Activated CD8-positive, alpha-beta T cell treated with anti-CD3 and anti-CD28 coated beads for 36 hours (primary cell): ENCODE data around the gene UBE2B. TPM values are rescaled to one million over a fixed set of nuclear protein-coding genes. Genes with fewer than 3 reads are reported as not detected.

Experiments
- ATAC-seq: fragments of 200-7000 bp; cut with Tn5 transposase; one replicate; pipeline ENCODE4 v1.10.0; 2021; ENCODE audit warnings: mild to moderate bottlenecking, moderate library complexity
- CTCF ChIA-PET: fragments of 350-600 bp; sonication (Branson Sonifier 250); formaldehyde crosslinking; loops from one replicate; lab custom pipeline; 2021; ENCODE audit warnings: antibody characterized with exemption; lab: Charles Lee
- POLR2A ChIA-PET: fragments of 350-600 bp; sonication (Branson Sonifier 250); formaldehyde crosslinking; loops from one replicate; lab custom pipeline; 2021; ENCODE audit warnings: antibody characterized with exemption; lab: Charles Lee
- DNase-seq: peaks from one replicate; pipeline ENCODE4 v3.0.0-alpha.2; 2020
- H3K27ac Mint-ChIP-seq: one replicate; pipeline ENCODE4 v1.8.0; 2021; ENCODE audit warnings: mild to moderate bottlenecking, mixed read lengths
- H3K27me3 Mint-ChIP-seq: one replicate; pipeline ENCODE4 v1.8.0; 2021; ENCODE audit warnings: mixed read lengths
- H3K36me3 Mint-ChIP-seq: one replicate; pipeline ENCODE4 v1.8.0; 2021; ENCODE audit warnings: low read depth, mixed read lengths
- H3K4me1 Mint-ChIP-seq: one replicate; pipeline ENCODE4 v1.8.0; 2021; ENCODE audit warnings: low read depth, mixed read lengths
- H3K4me3 Mint-ChIP-seq: one replicate; pipeline ENCODE4 v1.8.0; 2021; ENCODE audit warnings: mild to moderate bottlenecking, moderate library complexity, mixed read lengths
- H3K9me3 Mint-ChIP-seq: one replicate; pipeline ENCODE4 v1.8.0; 2021; ENCODE audit warnings: mixed read lengths
- CTCF ChIP-seq: fragments of 200-600 bp; IDR thresholded peaks from one replicate; pipeline ENCODE4 v1.8.0; 2022; ENCODE audit warnings: antibody characterized with exemption, mild to moderate bottlenecking
- intact Hi-C: fragments of 100-400 bp; cut with micrococcal nuclease; formaldehyde crosslinking; loops from one replicate; pipeline ENCODE4 v1.10.0; 2022
- total RNA-seq, 2 experiments: library from RNA; stranded (reverse); gene quantifications; one replicate each; pipeline ENCODE4 v1.2.3, GENCODE V29; 2021

Gene UBE2B
- total RNA-seq, 2 experiments from 2014 or later = 97.6 to 98.9 TPM

- H3K27ac Mint-ChIP-seq = no peak overlapping the region
- H3K4me3 Mint-ChIP-seq = no peak overlapping the region
- ATAC-seq (no peak), DNase-seq (no peak)
- POLR2A ChIA-PET = interaction anchor here (1.3 to 2.1 kb wide), 2 partner anchors 9 to 10 kb away, joined by 5 to 6 read pairs; no protein-coding TSS in a partner anchor
- H3K9me3 Mint-ChIP-seq = no peaks in the 10 kb centered on the region
- intact Hi-C loops = no loop called here
- peaks cover 8% of the 10 kb centered on the region for H3K4me1 Mint-ChIP-seq
- TF ChIP-seq CTCF = no peak
- H3K36me3 Mint-ChIP-seq = no peaks in the 10 kb centered on the region
- H3K27me3 Mint-ChIP-seq = no peaks in the 10 kb centered on the region
- CTCF ChIA-PET = interaction anchor here (0.8 to 1.9 kb wide), 4 partner anchors 8 to 243 kb away, joined by 4 to 7 read pairs (median 5); partner anchors contain the start of gene CDKN2AIPNL
Measured at GRCh38 chr5:134427540-134428041, 56.2 kb downstream of the UBE2B start.

DNA sequence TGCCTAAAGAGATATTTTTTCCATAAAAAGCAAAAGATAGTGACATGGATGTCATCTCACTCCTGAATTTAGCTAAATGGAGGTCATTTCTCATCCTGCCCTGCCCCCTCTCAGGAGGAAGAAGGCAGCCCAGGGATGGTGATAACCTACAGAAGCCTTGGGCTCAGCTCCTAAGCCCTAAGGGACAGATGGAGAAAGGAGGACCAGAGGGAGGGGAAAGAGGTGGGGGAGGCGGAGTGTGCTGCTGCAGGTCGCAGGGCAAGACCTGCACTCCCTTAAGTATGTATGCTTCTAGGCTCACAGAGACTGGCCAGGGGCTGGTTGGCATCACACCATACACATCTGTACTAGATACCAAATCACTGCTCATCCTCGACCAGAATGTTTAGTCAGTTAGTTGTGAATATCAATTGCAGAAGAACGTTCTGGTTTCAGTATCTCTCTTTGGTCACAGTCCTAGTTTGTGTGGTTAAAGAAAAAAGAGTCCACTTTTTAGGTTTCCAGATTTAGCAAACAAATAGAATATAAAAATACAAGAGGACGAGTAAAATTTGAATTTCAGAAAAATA lies 58.7 kb downstream of the UBE2B start:
- POLR2A ChIA-PET = no interaction called here
- ATAC-seq = no peak

DNA sequence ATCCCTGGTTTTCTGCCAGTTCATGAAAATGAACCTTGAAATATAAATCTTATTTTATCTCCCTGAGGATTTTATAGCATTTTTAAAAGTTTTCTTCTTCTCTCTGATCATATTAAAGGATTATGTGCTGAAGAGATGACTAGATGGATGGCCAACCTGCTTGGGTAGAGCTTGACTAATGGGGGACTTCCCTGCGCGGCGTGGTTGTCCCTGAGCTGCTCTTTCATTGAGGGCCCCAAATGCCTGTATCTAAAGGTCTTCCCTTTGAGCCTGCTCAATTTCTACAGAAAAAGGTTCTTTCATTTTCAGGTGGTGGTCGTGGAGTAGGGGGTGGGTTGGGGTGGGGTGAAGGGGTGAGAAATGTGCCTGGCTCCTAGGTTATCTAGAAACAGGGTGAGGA lies 60.8 kb downstream of the UBE2B start:
- no peak for TF ChIP-seq CTCF
- ATAC-seq = peak; percentile 61
- POLR2A ChIA-PET = interaction anchor here (0.6 to 1.3 kb wide), 2 partner anchors 9 to 21 kb away, joined by 3 read pairs; partner anchors contain the start of gene CDKN2AIPNL

More for the DNA sequence above, 58.7 kb downstream of the UBE2B start:
- no peak for TF ChIP-seq CTCF
- Mint-ChIP-seq H3K27ac (no peak overlapping the region), H3K4me3 (no peak overlapping the region), H3K27me3 (no peaks in the 10 kb centered on the region), H3K9me3 (no peaks in the 10 kb centered on the region), H3K4me1 (peaks cover 14% of the 10 kb centered on the region), H3K36me3 (no peaks in the 10 kb centered on the region)
- CTCF ChIA-PET = interaction anchor here (1.8 kb wide), 1 partner anchor 19 kb away, joined by 9 read pairs; the partner anchor contains the start of gene CDKN2AIPNL
- DNase-seq = no peak
- intact Hi-C loops = no loop called here

DNA sequence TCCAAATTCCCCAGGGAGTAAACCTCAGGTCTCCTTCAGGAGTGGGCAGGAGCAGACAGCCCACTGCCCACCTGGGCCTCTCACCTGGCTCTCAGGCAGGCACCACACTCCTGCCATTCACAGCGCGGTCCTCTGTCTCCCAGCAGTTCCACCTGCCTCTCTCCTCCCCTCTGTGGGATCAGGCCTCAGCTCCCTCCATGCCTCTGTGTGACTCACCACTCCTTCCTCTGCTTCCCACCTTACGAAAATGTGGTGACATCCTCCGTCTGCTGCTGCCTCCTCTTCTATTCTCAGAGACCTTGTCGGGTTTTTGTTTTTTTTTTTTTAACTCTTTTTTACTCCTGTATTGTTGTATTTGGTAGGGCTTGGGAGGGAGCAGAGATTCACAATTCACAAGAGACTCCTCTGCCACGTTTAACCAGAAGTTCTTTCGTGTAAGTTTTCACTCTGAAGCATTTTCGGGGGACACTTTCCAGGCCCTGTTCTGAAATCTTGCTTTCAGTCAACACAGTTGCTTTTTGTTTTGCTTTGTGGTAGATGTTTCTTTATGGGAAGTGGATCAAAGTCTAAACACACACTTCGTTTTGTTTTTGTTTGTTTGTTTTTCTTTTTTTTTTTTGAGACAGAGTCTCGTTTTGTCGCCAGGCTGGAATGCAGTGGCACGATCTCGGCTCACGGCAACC lies 61.4 kb downstream of the UBE2B start:
- ChIA-PET CTCF (no interaction called here), POLR2A (interaction anchor here (0.6 to 1.3 kb wide), 2 partner anchors 9 to 21 kb away, joined by 3 read pairs; partner anchors contain the start of gene CDKN2AIPNL)
- no peaks in the 10 kb centered on the region for H3K9me3 Mint-ChIP-seq
- H3K4me3 Mint-ChIP-seq = no peak overlapping the region
- no peaks in the 10 kb centered on the region for H3K27me3 Mint-ChIP-seq
- intact Hi-C loops = no loop called here
- DNase-seq (no peak), ATAC-seq (no peak)
- H3K36me3 Mint-ChIP-seq = no peaks in the 10 kb centered on the region
- no peak for TF ChIP-seq CTCF
- H3K27ac Mint-ChIP-seq = peak overlapping the region; percentile 40
- H3K4me1 Mint-ChIP-seq = peaks cover 33% of the 10 kb centered on the region

More for the DNA sequence above, 60.8 kb downstream of the UBE2B start:
- DNase-seq = peak; percentile 79
- Mint-ChIP-seq H3K27ac (peak overlapping the region; percentile 40), H3K36me3 (no peaks in the 10 kb centered on the region), H3K27me3 (no peaks in the 10 kb centered on the region), H3K4me1 (peaks cover 28% of the 10 kb centered on the region), H3K9me3 (no peaks in the 10 kb centered on the region), H3K4me3 (no peak overlapping the region)
- intact Hi-C loops = no loop called here
- CTCF ChIA-PET = interaction anchor here (1.4 kb wide), 1 partner anchor 155 kb away, joined by 3 read pairs; no protein-coding TSS in a partner anchor
